ENCODE measurements around the gene TAF7.
"Not testable (repeated sequence)": the region's sequence is repeated elsewhere in the genome, so short reads cannot be mapped to it uniquely, and the experiment has no call there.

The TAF7 gene

DNA sequence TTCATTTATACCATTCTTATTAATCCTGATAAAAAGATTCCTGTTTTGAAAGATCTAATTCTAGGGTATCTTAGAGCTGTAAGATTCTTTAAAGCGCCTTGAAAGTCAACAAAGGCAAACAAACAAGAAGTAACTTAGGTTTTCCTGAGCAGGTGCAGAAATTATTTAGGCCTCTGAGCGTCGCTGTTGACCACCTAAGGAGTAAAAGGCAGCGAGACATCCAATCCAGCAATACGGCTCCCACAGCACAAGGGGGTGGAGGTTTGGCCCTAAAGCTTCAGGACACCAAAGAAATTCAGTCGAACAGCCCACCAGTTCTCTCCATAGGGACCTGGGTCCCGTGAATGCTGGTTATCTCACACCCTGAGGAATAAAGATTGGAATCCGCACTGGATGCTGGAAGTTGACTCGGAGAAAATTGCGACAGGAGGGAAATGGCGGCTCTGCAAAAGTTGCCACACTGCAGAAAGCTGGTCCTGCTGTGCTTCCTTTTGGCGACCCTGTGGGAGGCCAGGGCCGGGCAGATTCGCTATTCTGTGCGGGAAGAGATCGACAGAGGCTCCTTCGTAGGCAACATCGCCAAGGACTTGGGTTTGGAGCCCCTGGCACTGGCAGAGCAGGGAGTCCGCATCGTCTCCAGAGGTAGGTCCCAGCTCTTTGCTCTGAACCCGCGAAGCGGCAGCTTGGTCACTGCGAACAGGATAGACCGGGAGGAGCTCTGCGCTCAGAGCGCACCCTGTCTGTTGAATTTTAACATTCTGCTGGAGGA lies 18.1 kb upstream of the TAF7 start, which contains the start of gene PCDHGA2:
Gene PCDHGA2 (plus strand): TSS at position 223 of the 769 bp plus-strand sequence.
- peak; percentile 59 for DNase-seq (ENCODE audit: low read depth, low spot score)

DNA sequence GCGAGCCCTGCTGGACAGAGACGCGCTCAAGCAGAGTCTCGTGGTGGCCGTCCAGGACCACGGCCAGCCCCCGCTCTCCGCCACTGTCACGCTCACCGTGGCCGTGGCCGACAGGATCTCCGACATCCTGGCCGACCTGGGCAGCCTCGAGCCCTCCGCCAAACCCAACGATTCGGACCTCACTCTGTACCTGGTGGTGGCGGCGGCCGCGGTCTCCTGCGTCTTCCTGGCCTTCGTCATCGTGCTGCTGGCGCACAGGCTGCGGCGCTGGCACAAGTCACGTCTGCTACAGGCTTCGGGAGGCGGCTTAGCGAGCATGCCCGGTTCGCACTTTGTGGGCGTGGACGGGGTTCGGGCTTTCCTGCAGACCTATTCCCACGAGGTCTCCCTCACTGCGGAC lies 12.0 kb upstream of the TAF7 start:
- not testable (repeated sequence) for DNase-seq (ENCODE audit: low read depth, low spot score)

DNA sequence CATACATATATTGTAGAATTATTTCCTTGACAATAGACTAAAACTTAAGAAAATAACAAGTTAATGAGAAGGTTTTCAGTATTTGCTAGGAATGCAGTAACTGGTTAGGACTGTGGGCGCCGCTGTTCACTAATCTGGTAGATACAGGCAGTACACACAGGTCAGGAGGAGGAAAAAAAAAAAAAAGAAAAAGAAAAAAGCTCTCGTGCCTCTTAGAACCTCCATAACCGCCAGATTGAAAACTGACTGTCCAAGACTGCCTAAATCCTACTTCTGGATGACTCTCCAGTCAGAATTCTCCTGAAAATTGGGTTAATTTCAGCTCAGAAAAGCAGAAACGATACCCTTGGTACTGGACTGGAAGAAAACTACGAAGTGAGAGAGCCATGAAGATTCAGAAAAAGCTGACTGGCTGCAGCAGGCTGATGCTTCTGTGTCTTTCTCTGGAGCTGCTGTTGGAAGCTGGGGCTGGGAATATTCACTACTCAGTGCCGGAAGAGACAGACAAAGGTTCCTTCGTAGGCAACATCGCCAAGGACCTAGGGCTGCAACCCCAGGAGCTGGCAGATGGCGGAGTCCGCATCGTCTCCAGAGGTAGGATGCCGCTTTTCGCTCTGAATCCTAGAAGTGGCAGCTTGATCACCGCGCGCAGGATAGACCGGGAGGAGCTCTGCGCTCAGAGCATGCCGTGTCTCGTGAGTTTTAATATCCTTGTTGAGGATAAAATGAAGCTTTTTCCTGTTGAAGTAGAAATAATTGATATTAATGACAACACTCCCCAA lies 9.9 kb upstream of the TAF7 start, which contains the start of gene PCDHGA1:
Gene PCDHGA1 (plus strand): TSS at position 216 of the 782 bp plus-strand sequence.
- DNase-seq (ENCODE audit: low read depth, low spot score), result no peak

- DNase-seq (ENCODE audit: low read depth, low spot score), result no peak
These were observed 7.6 kb upstream of the TAF7 start for GRCh38 chr5:141328231-141328630.

- DNase-seq (ENCODE audit: low read depth, low spot score), result peak; percentile 78
These were observed 5.7 kb upstream of the TAF7 start for GRCh38 chr5:141326088-141326854.

- no peak for DNase-seq (ENCODE audit: low read depth, low spot score)
These were observed 1.7 kb upstream of the TAF7 start for GRCh38 chr5:141322261-141322660.

DNA sequence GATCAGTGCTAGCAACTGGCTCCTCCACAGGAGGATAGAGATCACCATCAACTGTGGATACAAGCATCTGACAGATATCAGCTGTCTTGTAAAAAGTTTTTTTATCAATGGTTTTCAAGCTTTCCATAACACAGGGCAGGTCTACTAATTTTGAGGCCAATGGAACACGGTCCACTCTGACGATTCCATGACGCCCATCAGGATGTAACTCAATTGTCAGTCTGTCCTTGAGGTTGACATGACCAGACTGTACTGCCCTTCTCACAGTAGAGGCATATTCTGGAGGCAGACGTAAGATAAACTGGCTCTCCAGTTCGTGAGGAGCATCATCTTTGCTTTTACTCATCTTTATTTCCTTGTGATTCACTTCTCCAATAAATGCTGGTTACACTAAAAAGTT lies 885 bp downstream of the TAF7 start:
- no peak for DNase-seq (ENCODE audit: low read depth, low spot score)

GRCh38 chr5:141319202-141319601 lies 1.4 kb downstream of the TAF7 start:
- DNase-seq (ENCODE audit: low read depth, low spot score), result no peak

- not testable (repeated sequence) for DNase-seq (ENCODE audit: low read depth, low spot score)
These were observed 3.6 kb downstream of the TAF7 start for GRCh38 chr5:141316963-141317362.

- no peak for DNase-seq (ENCODE audit: low read depth, low spot score)
These were observed 6.9 kb downstream of the TAF7 start for GRCh38 chr5:141313711-141314110.

- DNase-seq (ENCODE audit: low read depth, low spot score), result no peak
These were observed 14.0 kb downstream of the TAF7 start for GRCh38 chr5:141306630-141307029.

GRCh38 chr5:141303756-141304155 lies 16.8 kb downstream of the TAF7 start, which contains the start of gene SLC25A2:
SLC25A2 (minus strand) TSS chr5:141304049; CDS start chr5:141303865, 184 bp downstream.
- no peak for DNase-seq (ENCODE audit: low read depth, low spot score)

GRCh38 chr5:141298376-141298775 lies 22.2 kb downstream of the TAF7 start:
- DNase-seq (ENCODE audit: low read depth, low spot score), result no peak

DNA sequence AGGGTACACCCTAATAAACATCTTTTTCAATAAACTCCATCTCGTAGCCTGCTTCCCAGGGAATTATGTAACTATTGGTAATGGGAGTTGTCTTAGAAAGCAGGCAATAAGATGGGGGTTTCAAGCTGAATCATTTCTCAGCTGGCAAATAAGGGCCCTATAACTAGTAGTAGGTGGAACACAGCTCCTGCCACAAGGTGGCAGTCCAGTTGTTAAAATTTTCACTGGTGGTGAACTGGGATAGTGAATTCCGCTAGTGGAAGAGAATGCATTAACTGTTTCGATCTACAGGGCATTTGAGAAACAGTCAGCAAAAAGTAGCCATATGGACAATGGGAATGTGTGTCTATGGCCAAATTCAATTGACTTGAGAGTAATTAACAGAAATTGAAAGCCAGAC lies 47.7 kb downstream of the TAF7 start:
- no peak for DNase-seq (ENCODE audit: low read depth, low spot score)

- DNase-seq (ENCODE audit: low read depth, low spot score), result no peak
These were observed 51.4 kb downstream of the TAF7 start for GRCh38 chr5:141269195-141269594.
